Activated CD8-positive, alpha-beta memory T cell treated with anti-CD3 and anti-CD28 coated beads for 4 hours (primary cell): ENCODE measurements around the gene PLEKHA6.

Source experiments
- DNase-seq, 2 donors: peaks; one replicate each; pipeline ENCODE4 v3.0.0-alpha.2; 2020; ENCODE audit warnings: low read depth in 2 of 2

The PLEKHA6 gene

GRCh38 chr1:204262506-204263253 lies 97.0 kb downstream of the PLEKHA6 start:
- DNase-seq: no peak

- no peak for DNase-seq
These were observed 97.8 kb downstream of the PLEKHA6 start for GRCh38 chr1:204261746-204262505.

DNA sequence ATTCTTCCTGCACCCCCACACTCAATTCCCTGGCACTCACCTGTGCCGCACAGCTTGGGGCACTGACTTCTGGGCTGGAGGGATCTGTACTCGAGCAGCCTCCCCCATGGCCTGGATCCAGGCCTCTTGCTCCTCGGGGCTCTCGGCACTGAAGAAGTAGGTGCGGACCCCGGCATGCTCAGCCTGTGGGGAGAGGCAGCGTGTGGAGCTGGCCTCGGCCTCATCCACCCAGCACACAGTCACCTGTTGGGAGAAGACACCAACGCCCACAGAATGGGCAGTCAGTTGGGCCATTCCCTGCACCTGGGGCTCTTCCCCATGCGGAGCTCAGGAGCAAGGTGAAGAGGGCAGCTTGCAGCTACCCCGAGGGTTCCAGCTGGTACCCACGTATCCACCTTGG lies 98.5 kb downstream of the PLEKHA6 start:
- DNase-seq: no peak

DNA sequence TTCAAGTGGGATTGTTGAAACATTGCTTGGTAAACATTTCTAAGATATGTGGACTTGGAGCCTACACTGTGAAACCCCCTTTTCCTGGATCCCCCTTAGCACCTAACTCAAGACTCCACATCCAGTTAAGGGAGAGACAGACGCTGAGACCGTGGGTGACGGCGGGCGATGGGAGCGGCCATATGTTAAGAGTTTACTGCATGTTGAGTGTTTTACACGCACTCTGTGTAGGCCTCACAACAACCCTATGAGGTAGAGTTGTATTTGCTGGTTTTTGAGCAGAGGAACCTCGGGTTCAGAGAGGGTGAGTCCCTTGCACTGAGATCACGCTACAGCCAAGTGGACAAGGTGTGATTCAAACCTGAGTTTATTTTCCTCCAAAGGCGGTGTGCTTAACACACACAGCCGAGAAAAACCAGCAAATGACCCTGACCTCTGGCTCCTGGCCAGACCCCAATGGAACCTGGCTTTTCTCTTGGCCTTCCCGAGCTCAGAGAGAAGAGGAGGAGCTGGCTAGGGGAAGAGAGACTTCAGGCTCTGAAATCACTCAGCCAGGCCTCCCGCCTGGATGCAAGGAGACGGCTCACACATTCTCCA lies 99.0 kb downstream of the PLEKHA6 start:
- no peak for DNase-seq

GRCh38 chr1:204259782-204260181 lies 99.9 kb downstream of the PLEKHA6 start:
- no peak for DNase-seq

DNA sequence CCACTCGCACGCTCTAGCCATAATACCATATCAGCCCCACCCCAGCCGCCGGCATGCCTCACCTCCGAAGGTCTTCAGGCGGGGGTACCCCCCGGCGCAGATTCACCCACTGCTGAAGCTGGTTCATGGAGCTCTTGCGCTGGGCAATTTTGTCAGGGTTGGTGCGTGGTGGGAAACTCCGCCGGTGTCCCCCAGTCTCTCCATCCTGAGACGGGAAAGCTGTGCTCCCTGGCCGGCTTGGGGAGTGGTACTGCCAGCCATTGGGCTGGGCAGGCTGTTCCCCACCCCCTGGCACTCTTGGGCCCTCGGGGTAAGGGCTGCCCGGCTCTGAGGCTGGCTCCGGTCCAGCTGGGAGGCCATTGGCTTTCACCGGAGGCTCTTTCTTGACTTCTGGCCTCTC lies 100.5 kb downstream of the PLEKHA6 start:
- no peak for DNase-seq

DNA sequence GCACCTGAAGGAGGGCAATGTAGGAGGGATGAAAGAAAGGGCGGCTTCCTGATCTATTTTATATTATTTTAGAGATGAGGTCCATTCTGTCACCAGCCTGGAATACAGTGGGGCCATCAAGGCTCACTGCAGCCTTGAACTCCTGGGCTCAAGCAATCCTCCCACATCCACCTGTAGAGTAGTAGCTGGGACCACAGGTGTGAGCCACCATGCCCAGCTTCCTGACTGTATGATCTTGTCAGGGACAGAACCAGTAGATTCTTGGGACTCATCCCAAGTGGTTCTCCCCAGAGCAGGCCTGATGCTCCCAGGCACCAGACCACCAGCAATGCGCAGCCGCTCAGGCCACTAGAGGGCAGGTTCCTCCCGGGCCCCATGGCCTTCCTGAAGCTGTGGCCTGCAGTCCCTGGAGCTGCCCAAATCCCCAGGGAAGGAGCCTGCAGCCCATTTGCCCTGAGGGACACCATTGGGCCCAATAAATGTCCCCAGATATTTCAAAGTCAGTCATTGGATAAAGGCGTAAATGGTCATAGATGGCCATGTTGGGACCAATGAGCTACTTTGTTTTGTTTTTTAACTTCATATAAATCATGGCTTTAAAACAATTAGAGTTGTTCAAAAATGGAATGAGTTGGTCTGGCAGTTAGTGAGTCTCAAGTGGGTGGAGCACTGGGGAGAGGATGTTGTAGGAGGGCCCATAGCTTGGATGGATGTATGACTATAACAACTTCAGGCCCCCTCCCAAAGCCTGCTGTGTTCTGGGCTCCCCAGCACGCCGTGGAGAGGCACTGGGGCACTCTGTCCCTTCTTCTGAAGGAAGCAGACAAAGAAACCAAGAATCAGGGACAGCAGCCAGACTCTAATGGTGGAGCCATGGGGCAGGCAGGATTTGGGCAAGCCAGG lies 101.3 kb downstream of the PLEKHA6 start:
- DNase-seq: no peak

DNA sequence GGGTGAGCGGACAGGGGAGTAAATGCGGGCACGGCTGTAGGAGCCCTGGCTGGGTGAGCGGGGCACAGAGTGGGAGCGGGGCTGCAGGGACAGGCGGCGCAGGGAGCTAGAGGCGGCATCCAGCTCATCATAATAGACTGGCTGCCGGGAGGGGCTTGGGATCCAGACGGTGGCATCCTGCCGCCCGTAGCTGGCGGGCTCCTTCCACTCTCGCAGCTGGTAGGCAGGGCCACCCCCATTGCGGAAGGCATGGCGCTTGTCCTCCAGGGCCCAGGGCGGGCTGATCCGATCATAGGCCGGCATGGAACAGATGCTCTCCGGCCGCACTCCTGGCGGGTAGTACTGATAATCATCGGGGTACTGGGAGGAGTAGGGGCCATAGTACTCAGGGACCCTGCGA lies 102.3 kb downstream of the PLEKHA6 start:
- no peak for DNase-seq

- DNase-seq: no peak
These were observed 103.2 kb downstream of the PLEKHA6 start for GRCh38 chr1:204256531-204256930.

DNA sequence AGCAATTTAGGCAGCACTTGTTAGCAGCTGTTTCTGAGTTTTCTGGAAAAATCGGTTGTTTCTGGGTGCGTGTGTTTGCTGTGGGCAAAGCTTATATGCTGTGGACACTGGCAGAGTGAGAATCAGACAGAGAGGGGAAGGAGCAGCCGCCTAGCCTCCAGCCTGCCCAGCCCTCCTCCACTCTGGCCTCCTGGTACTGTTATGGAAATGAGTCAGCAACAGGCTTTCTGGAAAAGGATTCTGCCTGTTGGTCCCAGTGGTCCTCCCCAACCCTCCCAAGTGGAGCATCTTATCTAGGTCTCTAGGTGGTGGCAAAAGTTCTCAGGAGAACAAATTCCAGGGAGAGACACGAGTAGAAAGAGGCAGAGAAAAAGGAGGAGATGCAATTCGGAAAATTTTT lies 103.8 kb downstream of the PLEKHA6 start:
- no peak for DNase-seq

DNA sequence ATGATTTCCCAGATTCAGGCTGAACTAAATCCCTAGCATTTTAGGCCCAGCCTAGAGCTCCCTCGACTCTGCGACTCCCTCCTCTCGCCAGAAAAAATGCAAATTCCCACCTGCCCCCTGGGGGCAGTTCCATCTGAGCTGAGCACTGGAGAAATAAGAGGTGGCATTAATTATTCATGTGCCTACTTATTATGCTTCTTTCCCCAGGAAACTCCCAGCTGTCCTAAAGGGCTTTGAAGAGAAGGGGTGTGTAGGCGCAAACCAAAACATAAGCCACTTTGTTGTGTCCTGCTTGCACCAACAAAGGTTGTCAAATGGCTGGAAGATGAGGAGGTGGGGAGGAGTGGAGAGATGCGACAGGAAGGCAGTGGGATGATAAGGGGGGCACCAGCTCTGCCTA lies 104.5 kb downstream of the PLEKHA6 start:
- no peak for DNase-seq

DNA sequence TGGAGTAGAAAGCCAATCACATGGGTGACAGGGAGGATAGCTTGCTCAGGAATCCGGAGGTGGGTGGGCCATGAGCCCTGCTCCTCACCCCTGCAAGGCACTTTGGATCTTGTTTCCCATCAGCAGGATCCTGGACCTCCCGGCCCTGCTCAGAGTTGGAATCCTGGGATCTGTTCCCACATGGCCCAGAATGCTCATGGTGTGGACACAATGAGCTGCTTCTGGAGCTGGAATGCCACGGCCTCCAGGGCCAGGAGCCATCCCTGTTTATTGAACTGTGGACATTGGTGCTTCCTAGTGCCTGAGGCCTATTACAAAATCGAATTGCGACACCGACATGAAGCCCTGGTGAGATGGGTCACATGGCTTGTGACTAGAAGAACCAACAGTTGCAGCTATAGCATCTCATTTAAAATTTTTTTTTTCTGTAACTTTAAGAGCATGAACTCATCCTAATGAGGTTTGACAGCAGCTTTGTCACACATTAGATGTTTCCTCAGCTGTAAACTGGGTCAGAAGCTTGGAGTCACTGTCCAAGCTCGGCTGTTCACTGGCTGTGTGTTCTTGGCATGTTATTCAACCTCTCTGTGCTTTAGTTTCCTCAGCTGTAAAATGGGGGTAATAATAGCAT lies 105.6 kb downstream of the PLEKHA6 start:
- DNase-seq: no peak

DNA sequence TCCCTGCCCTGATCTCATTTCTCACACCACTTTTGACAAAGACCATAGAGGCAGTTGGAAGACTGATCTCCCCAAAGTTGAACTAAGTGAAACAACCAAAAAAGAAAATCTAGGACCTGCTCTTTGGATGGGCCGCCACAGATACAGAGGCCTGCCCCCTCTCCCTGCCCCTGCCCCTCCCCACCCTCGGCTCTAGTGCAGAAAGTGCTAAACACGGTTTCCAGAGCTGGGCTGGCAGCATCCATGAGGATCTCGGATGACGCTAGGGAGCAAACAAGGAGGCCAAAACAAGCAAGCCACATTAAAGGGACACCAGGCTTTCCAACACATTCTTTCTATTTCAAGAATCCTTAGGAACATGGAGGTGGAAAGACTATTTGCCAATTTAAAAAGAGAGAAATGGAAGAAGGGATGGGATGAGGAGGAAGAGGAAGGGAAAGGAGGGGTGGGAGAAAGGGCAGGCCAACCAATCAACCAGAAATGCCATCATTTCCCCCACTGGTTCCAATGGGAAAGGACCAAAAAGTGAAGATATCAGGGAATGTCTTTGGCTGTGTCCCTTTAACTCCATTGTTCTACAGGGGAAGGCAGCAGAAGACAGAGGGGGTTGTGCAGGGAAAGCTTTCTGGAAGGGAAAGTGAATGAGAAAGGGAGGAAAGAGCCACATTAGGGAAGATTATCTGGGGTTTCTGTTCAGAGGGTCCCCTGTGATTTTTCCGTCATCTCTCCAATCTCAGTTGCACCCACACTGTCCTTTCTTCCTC lies 107.6 kb downstream of the PLEKHA6 start:
- no peak for DNase-seq

DNA sequence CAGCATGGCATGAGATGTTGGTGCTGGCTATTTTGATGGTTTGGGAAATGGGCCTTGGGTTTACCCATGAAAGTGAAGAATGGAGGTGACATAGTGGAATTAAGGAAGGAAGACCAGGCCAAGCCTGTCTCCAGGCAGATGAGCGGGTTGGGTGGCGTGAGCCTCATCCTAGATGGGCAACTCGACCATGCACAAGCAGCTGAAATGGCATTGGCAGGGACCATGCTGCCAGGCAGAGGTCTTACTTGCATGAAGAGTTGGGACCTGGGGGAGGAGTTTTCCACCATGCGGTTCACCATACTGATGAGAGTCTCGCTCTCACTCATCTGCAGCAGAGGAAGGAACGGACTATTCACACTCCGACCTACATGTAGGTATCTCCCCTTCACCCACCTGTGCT lies 108.4 kb downstream of the PLEKHA6 start:
- no peak for DNase-seq

GRCh38 chr1:204250428-204251030 lies 109.2 kb downstream of the PLEKHA6 start:
- no peak for DNase-seq

DNA sequence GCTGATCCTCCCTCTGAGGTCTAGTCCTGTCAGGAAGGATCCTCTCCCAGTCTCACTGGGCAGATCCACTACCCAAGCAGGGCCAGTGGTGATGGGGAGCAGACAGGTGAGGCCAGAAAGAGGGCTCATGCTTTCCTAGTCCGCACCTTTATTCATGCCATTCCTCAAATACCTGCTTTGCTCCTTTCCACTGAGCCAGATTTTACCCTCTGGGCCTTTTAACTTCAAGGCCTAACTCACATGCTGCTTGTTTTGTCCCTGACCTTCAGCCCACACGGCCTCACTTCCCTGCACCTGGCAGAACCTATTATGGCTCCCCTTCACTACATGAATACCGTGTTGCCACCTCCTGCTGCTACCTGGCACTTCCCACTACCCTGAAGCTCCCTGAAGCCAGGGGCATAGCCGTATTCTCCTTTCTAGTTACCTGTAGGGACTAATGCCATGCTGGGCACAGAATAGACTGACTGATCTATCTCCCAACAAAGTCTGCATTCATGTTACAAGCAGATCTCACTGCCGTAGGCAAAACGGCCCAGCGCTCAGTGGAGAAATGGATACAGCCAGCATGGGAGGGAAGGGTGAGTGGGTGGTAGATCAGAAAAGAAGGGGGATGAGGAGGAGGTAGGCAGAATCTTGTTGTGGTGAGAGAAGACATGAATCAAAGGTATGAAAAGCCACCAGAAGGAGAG lies 109.8 kb downstream of the PLEKHA6 start:
- no peak for DNase-seq

DNA sequence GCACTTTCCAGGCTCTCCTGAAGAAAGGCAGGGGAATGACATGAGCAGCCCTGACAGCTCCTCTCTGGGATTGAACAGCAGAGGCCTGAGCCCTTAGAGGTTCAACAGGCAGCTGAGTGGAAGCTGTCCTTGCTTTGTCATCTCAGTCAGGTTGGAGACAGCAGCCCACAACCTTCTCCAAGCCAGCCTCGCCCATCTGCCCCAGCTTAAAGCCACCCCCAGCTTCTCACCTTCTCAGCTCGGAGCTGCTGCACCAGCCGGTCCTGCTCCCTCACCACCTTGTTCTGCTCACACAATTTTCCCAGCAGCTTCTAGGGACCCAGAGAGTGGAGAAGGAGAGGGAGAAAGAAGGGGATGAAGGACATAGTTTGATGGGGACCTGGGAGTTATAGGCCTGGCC lies 110.8 kb downstream of the PLEKHA6 start:
- no peak for DNase-seq

DNA sequence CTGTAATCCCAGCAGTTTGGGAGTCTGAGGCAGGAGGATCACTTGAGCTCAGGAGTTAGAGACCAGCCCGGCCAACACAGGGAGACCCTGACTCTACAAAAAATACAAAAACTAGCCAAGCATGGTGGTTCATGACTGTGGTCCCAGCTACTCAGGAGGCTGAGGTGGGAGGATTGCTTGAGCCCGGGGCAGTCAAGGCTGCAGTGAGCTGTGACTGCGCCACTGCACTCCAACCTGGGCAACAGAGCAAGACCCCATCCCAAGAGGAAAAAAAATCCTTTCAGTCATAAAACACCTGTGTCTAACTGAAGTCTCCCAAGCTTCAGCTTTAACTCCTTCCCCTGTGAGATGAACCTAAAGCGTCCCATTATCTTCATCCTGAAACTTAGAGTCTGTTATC lies 112.9 kb downstream of the PLEKHA6 start:
- DNase-seq: no peak

DNA sequence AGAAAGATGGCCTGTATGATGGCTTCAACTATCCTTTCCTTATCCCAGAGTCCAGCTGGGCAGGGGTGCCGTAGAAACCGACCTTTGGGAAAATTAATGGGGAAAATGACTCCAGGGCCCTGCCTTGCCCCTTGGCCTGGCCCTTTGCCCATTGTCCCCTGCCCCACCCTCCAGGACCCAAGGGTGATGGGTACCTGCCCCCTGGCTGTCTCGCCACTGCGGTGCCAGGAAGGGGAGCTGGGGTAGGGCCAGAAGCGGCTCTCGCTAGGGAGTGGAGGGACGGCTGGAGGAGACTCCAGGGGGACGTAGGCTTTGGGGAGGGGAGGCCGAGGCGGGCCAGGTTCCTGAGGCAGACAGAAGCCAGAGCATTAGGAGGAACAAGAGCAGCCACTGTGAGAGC lies 116.8 kb downstream of the PLEKHA6 start:
- DNase-seq: no peak

DNA sequence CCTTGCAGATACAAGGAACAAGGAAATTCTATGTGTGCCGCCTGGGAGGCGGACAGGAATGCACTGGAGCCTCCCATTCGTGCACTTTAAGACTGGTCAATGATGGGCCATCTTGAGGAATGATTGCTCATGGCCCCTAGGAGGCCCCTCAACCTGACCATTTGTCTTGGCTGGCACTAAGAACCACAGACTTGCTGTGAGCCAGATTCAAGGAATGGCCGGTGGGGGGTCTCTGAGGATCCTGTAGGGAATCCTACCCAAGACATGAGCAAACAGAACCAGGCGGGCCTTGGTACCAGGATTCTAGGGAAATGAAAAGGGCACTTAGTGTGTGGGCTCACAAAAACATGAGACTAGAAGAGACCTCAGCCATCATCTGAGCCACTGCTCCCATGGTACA lies 117.8 kb downstream of the PLEKHA6 start:
- DNase-seq: no peak
